ENCODE measurements around the gene GPR3.
"Not testable (repeated sequence)": the region's sequence is repeated elsewhere in the genome, so short reads cannot be mapped to it uniquely, and the experiment has no call there.

Gene GPR3

DNA sequence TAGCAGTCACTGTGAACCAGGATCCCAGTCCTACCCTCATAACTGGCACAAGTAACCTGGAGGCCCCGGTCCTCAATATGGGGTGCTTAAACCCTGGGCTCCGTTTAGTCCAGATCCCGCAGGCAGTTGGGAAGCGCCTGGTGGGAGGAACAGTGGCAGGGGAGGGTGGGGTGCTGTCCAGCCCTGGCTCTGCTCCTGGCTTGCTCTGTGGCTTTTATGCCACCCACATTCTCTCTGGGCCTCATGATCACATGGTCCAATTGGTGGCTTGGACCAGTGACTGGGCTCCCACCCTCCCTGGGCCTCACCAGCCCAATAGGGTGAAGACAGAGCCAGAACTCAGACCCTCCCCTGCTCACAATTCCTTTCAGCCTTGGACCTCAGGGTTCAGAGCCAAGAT is 12.2 kb upstream of the GPR3 start:
- no peak for DNase-seq

DNA sequence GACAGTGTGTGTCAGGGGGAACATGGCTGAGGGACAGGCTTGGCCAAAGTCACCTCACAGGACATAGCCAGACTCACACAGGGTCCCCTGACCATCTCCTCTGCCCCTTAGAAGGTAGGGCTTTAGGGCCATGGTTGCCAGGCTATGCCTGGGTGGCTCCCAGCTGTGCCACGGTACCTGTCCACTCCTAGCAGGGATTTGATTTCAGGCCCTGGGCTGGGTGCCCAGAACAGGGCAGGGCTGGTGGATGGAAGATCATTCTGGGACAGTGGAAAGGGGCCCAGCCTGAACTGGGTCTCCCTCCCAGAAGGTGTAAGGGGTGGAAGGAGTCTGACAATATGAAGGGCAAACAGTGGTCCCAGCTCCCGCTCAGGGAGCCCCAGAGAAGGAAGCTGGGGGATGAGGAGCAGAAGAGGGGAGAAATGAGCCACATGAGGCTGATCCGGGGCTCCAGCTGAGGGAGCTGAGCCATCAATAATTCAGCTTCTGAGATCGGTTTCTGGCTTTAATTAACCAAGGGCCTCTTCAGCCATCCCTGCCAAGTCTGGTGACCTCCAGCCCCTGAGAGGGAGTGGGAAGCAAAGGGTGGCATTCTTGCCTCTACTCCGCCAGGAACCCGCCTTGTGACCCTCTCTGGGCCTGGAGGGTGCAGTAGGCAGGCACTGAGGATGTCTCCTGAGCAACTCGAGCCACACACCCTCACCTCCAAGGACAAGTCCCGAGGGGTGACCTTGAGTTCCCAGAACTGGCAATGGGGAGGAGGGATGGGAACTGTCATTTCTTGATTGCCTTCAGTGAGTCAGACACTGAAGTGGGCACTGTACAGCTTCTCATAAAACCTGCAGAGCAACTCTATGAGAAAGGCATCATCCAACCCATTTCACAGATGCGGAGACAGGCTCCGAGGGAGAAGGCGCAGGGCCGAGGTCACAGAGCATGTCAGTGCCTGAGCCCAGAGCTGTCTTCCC is 11.4 kb upstream of the GPR3 start:
- DNase-seq: no peak

DNA sequence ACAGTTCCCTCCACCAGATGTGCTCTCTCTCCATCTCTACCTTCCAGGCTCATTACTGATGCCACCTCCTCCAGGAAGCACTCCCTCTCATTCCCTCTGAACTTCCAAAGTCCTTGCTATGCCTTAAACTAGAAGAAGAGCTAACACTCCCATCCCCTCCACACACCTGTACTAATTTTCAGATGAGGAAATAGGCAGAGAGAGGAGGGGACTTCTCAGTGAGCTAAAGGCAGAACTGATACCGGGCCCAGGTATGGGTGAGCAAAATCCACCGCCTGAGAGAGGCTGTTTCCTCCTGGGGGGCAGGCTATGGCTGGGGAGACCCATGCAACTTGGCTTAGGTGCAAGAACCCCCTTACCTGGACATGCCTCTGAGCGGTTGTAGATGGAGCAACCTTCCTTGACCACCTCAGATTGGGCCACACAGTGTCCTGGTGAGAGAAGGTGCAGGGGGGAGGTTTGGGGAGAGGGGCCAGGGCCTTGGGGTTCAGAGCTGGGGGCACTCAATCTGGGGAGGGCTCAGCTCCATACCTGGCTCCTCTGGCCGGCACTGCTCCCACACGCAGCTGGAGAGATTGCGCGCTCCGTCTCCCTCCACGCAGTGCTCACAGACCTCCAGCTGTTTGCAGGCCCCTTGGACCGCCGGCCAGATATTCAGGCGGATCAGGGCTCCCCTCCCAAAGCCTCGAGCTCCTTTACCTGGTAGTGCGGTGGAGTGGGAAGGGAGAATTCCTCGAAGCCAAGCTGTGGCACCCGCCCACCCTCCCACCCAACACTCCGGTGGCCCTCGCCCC is 10.3 kb upstream of the GPR3 start:
- DNase-seq: no peak

DNA sequence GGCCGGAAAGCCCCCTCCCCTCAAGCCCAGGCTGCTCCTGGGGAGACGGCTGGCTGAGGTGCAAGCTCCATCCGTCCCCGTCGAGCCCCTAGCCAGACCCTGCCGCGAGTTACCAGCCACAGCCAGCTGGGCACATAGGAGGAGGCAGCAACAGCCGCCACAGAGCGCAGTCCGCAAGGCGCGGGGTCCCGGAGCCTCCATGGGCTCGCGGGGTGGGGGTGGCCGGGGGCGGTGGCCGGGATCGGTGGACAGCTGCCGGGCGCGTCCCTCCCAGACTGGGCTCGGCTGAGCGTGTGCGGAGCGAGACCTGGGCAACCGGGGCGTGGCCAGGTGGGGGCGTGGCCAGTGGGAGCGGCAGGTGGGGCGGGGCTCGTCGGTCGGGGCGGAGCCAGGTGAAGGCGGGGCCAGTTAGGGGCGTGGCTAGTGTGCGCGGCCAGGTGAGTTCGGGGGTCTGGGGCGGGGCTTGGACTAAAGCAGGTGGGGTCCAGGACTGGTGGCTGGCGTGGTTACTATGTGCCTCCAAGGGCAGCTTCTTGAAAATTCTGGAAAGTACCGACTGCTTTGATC is 9.3 kb upstream of the GPR3 start, which contains the start of gene CD164L2:
Gene CD164L2, minus strand, starts transcription at position 295 of the 567 bp plus-strand sequence. Its CDS starts 94 bp downstream, at position 201.
- peak; percentile 28 for DNase-seq

DNA sequence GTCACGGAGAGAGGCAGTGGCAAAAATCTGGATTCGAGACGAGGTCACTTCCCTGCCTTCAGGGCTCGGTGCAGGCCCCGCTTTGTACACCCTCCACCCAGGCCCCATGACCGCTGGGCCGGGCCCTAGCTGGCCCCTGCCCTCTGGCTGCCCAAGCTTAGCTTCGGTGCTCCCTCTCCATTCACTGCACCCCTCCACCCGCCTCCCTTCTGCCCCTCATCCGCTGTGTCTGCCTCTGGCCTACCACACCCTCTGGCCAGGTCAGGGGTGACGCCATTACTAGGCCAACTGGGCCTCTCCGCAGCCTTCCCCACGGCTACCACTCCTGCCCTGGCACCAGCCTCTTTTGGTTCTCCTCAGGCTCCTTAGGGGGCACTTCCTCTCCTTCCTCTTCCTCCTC is 8.8 kb upstream of the GPR3 start:
- no peak for DNase-seq

DNA sequence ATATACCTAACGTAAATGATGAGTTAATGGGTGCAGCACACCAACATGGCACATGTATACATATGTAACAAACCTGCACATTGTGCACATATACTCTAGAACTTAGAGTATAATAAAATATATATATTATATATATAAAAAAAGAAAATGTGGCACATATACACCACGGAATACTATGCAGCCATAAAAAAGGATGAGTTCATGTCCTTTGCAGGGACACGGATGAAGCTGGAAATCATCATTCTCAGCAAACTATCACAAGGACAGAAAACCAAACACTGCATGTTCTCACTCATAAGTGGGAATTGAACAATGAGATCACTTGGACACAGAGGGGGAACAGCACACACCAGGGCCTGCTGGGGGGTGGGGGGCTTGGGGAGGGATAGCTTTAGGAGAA is 7.6 kb upstream of the GPR3 start:
- not testable (repeated sequence) for DNase-seq

DNA sequence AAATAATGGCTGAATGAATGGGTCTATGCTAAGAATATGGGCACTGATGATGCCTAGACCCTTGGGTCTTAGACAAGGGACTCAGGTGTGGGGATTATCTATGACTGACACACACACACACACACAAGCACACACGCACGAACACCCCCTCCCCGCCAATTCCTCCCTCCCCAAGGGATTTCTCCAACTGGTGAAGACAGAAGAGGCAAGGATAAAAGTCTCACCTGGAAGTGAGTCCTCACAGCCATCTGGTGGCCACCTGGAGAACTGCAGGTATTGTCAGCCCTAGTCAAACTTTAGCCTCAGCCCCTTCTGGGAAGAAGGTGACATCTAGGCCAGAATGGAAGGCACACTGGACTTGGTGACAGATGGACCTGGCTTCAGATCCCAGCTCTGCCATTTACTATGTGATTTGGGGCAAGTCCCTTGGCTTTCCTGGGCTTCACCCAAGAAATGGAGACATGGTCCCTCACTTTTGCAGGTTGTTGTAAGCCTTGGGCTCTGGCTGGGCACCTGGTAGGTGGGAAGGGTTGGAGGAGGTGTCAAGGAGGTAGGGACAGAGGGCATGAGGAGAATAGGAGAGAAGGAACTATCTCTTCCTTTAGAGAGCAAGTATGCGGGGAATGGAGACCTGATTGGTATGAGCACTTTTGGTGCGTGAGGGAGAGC is 4.0 kb upstream of the GPR3 start:
- DNase-seq: peak; percentile 60

DNA sequence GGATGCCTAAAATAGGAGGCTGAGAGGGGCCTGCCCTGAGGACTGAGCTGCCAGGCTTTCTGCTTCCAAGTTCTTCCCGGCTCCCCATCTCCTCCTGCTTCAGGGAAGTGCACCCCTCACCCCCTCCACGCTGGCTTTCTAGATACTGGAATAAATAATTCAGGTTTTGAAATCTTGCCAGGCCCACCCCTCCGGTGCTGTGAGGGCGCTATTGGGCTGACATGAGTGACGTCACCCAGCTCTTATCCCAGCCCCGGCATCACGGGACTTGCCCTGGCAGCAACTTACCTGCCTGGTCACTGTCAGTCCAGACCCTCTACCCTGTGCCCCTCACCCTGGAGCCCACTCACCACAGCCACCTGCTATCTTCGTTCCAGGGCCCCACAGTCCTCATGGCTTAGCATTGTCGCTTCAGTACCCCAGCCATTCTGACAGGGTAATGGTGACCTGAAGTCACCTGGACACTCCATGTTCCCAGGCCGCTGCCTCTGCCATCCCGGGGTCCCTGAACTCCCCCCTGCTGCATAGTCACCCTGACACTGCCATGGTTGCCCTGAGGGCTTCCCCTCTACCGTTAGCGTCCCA is 819 bp upstream of the GPR3 start:
- no peak for DNase-seq

DNA sequence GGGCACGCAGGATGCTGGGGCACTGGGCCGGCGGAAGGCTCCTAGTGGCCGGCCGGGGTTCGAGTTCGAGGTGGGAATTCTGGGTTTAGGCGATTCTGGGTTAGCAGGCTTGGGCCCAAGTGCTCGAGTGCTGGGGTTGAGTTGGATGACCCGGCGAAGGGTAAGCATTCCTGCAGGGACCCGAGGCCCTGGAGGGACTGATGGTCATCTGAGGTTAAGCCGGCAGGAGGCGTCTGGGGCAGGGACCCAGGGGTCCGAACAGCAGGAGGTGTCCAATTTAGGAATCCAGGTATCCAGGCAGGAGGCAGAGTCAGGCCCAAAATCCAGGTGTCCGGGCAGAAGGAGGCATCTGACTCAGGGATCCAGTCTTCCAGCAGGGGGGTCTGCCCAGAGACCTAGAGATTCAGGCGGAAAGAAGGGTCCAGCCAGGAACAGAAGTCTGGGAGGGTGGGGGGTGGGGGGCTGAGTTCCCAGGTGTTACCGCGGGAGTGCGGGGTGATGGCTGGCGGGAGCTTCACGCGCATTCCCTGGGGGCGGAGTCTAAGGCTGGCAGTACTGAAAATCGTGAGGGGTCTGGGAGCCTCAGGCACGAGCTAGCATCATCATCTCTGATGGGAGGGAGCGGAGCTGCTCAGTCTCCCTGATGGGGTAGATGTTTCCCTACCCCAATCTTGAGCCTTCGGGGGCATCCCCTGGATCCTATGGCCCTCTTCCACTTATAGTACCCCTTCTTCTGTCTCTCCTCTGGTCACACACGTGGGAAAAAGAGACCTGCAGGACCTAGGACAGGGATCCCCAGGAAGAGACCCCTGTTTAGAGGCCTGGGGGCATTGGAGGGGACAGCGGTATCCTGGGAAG is 585 bp downstream of the GPR3 start:
- no peak for DNase-seq

DNA sequence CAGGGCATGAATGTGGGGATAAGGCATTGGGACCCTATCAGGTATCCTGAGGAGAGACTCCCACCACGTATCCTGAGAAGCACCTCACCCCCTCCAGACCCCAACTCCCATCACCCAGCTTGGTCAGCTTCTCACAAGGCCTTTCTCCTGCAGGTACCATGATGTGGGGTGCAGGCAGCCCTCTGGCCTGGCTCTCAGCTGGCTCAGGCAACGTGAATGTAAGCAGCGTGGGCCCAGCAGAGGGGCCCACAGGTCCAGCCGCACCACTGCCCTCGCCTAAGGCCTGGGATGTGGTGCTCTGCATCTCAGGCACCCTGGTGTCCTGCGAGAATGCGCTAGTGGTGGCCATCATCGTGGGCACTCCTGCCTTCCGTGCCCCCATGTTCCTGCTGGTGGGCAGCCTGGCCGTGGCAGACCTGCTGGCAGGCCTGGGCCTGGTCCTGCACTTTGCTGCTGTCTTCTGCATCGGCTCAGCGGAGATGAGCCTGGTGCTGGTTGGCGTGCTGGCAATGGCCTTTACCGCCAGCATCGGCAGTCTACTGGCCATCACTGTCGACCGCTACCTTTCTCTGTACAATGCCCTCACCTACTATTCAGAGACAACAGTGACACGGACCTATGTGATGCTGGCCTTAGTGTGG is 1.3 kb downstream of the GPR3 start:
- no peak for DNase-seq

DNA sequence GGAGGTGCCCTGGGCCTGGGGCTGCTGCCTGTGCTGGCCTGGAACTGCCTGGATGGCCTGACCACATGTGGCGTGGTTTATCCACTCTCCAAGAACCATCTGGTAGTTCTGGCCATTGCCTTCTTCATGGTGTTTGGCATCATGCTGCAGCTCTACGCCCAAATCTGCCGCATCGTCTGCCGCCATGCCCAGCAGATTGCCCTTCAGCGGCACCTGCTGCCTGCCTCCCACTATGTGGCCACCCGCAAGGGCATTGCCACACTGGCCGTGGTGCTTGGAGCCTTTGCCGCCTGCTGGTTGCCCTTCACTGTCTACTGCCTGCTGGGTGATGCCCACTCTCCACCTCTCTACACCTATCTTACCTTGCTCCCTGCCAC is 1.8 kb downstream of the GPR3 start:
- DNase-seq: no peak

DNA sequence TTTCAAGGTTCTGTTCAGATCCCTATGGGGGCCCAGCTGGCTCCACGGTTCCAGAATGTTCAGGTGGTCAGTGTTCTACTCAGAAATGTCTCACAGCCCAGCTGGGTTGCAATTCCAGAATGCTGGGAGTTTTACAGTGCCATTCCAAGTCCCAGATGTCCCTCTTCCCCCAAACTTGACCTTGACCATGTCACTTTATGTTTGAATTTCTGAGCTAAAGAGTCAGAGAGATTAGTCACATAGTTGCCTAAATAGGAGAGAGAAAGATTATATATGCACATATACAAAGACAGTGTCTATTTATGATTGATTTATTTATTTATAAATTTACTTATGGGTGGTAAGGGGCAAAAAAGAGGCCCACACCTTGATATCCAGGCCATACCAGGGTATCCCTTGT is 2.5 kb downstream of the GPR3 start:
- no peak for DNase-seq

DNA sequence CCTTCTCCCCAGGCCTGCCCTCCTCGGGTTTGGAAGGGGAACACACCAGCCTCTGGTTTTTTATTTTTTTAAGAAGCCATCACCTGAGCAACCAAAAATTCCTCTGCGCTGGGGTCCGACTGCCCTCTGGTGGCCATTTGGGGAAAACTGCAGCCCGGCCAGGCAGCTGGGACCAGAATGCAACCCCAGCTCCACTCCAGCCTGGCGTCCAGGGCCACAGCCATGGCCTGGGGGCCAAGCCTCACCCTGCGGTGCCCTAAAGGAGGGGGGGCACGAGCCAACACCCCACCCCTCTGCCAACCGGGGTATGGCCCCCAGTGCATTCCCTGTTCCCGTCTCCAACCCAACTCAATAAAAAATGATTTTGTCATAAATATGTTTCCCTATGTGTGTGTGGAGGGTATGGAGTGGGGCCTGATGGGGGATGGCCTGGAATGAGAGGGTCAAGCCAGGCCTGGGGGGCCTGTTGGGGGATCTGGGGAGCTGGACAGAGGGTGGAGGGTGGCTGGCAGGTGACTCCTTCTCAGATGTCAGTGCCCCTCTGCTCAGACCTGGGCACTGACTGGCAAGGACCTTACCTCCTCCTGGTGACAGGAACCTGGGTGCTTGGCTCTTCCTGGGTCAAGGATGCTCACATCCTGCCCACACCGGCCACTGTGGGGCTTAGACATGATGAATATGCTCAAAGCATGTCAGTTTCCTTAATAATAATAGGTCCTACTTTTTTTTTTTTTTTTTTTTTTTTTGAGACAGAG is 3.2 kb downstream of the GPR3 start:
- peak; percentile 78 for DNase-seq

DNA sequence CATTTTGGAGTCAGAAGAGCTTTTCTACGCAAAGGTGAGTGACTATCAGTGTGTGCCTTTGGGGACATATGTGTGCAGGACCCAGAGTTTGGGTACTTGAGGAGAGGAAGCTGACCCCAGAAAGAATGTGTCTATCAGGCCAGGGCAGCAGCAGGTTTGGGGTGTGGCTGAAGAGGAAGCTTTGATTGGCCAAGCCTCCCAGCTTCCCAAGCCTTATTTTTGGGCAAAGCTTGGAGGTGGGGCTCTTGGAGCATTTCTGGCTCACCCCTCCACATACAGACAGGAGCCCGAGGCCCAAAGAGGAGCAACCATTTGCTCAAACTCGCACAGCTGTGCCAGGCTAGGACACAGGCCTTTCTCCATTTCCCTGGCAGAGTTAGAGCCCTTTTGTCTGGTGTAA is 4.7 kb downstream of the GPR3 start:
- no peak for DNase-seq

DNA sequence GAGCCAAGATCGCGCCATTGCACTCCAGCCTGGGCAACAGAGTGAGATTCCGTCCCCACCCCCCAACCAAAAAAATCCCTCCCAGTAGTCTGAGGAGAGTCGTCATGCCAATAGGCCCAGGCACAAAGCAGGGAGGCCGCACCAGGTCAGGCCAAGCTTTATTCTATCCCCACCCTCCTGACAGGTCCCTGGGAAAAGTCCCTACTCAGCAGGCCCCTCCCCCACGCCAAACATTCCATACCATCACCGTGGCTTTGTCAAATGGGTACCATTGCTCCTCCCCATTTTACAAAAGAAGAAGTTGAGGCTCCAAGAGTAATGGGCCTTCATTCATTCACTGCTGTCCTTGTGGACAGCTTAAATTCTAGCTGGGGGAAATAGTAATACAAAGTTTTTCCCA is 5.3 kb downstream of the GPR3 start:
- no peak for DNase-seq

DNA sequence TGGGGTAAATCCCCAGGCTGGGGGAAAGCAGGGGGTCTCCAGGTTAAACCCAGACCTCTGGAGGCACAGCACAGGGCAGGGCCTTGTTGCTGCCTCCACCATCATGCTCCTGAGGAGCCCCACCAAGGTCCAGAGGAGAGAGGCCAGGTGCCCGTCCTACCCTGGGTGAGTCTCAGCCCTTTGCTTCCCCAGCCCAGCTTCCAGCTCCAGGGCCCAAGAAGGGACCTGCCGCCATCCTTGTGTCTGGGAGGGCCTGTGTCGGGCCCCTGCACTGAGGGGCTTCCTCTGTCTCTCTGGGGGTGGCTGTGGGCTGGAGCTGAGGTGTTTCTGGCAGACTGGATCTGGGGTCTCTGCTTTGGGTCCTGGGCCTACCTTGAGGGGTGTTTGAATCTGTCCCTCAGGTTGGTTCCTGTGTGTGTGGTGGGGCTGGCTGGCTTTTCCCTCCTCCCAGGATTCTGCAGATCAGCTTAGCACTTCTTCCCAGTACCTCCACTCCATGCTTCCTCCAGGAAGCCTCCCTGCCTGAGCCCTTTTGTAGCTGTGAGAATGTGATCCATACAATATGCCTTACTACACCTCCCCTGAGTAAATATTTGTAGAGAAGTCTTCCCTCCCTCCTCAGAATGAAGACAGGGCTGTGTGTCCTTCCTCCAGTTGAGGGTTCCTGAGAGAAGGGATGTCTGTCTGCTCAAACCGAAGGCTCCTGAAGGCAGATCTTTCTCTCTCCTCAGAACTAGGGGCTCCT is 6.2 kb downstream of the GPR3 start:
- no peak for DNase-seq

DNA sequence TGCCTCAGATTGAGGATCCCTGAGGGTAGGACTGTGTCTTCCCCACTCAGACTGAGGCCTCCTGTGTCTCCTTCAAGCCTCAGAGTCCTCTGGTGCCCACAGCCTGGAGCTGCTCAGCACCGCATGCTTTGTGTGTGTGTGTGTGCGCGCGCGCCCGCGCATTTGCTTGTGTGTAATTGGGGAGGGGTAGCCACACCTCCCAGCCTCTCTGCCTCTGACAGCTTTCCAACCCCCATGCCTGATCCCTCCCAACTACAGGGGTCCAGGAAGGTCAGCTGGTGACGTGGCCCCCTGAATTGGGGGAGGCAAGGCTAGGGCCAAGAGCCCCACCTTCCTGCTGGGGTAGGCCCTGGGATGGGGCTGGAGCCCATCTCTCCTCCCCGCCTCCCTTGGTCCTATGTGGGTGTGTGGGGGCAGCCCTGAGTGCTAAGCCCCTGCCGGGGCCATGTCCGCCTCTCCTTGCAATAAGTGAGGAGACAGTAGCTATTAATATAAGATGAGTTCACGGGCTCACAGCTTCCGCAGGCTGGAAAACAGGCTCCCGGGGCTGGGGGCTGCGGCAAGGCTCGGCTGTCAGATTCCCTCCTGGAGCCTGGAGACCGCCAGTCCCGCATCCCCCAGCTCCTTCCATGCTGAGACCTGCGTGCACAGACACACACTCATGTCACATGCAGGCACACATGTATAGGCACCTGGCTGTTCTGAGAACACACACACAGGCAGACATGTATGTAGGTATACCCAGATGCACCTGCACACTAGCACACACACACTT is 7.0 kb downstream of the GPR3 start:
- no peak for DNase-seq

DNA sequence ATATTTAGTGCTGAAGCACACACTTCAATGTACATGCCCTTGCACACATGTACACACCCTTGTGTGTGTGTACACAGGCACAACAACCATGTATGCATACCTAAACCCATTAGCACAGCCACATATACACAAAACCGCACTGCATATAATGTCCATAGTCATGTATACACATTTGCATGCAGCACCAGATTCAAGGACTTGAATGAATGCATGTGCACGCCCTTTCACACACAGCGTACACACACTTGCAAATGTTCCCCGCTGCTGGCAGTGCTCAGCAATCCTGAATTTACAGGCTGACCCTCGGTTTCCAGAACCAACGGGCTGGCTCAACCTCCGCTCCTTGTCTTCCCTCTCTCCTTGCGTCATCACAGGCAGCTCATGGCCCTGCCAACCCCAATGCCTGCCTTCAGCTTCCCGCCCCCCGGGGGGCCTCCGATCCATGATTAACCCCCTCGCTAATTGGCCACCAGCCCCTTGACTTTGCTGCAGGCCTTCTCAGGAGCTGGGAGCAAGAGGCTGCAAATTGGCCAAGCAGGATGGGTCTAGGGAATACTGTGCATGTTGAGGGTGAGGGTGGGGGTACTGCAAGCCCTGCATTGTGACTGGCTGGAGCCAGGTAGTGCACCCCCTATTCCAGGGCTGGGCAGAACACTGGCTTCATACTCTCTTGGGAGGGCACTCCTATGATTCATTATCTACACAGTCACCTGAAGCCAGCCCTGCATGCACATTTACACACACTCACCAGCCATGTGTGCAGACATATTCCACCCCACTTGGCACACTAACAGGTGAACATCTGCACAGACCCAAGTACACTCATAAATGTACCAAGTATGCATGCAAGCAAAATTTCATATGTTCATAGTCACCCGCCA is 7.9 kb downstream of the GPR3 start:
- no peak for DNase-seq
